HepG2 (cell line): ENCODE data around the gene USP34. TPM values are rescaled to one million over a fixed set of nuclear protein-coding genes. Genes with fewer than 3 reads are reported as not detected.

Experiments used
- HMGXB3 ChIP-seq: sonication (generic); formaldehyde crosslinking; IDR thresholded peaks from 2 replicates; pipeline ENCODE4 v1.4.0; 2020; ENCODE audit warnings: missing genetic modification reagents, borderline replicate concordance
- IKZF5 ChIP-seq: IDR thresholded peaks from 2 replicates; pipeline ENCODE4 v1.6.1; 2018; ENCODE audit warnings: missing genetic modification reagents, mild to moderate bottlenecking, missing compliant biosample characterization
- MED1 ChIP-seq: sonication (generic); formaldehyde crosslinking; IDR thresholded peaks from 2 replicates; pipeline ENCODE4 v1.4.0; 2020; ENCODE audit warnings: missing genetic modification reagents
- SMYD3 ChIP-seq: sonication (generic); formaldehyde crosslinking; IDR thresholded peaks from 2 replicates; pipeline ENCODE4 v1.8.1; 2023; ENCODE audit warnings: mild to moderate bottlenecking, missing genetic modification reagents
- SP5 ChIP-seq: IDR thresholded peaks from 2 replicates; pipeline ENCODE4 v1.6.1; 2016; ENCODE audit warnings: low read depth, borderline replicate concordance
- THAP11 ChIP-seq: IDR thresholded peaks from 2 replicates; pipeline ENCODE4 v1.6.1; 2016; ENCODE audit warnings: missing biosample characterization, missing genetic modification reagents
- ZBTB49 ChIP-seq: sonication (generic); formaldehyde crosslinking; IDR thresholded peaks from 2 replicates; pipeline ENCODE4 v1.4.0; 2020; ENCODE audit warnings: missing genetic modification reagents, borderline replicate concordance
- ZFP1 ChIP-seq: IDR thresholded peaks from 2 replicates; pipeline ENCODE4 v1.6.1; 2016
- ZNF101 ChIP-seq: sonication (generic); formaldehyde crosslinking; IDR thresholded peaks from 2 replicates; pipeline ENCODE4 v1.4.0; 2020; ENCODE audit warnings: mild to moderate bottlenecking, low read depth, missing genetic modification reagents, borderline replicate concordance
- polyA plus RNA-seq, 8 experiments: library from polyadenylated mRNA; depleted of rRNA in 3 of 8; stranded (reverse) in 7 of 8; unstranded in 1 of 8; fragments of >200 nt; fragmentation: Illumina TruSeq in 4 of 8; extraction: Trizol in 4 of 8; gene quantifications; 2 replicates each; pipeline versions ENCODE4 v1.2.1 to v1.2.3, GENCODE V29; 2011 to 2016; ENCODE audit warnings: low read depth in 4 of 8, missing spikeins in 1 of 8, mixed read lengths in 1 of 8; ENCODE audit not compliant: insufficient read depth in 1 of 8
- total RNA-seq, 5 experiments: library from RNA; depleted of rRNA; stranded (reverse); fragments of >200 nt; fragmentation: Illumina TruSeq; extraction: Trizol; gene quantifications; 2 replicates each; pipeline ENCODE4 v1.2.3, GENCODE V29; 2016; ENCODE audit warnings: low read depth in 1 of 5
- TF ChIP-seq, protein P1 (sequence below): sonication (generic); formaldehyde crosslinking; IDR thresholded peaks from 2 replicates; pipeline ENCODE4 v1.8.1; 2023; ENCODE audit warnings: mild to moderate bottlenecking, moderate library complexity, missing genetic modification reagents
- TF ChIP-seq, protein P2 (sequence below): sonication (generic); formaldehyde crosslinking; IDR thresholded peaks from 2 replicates; pipeline ENCODE4 v1.5.0; 2020; ENCODE audit warnings: missing genetic modification reagents, mild to moderate bottlenecking, borderline replicate concordance
- TF ChIP-seq, protein P3 (sequence below): sonication (generic); formaldehyde crosslinking; conservative IDR thresholded peaks from 2 replicates; pipeline ENCODE4 v1.8.0; 2022; ENCODE audit warnings: low read depth, missing genetic modification reagents
- TF ChIP-seq, protein P4 (sequence below): sonication (generic); formaldehyde crosslinking; IDR thresholded peaks from 2 replicates; pipeline ENCODE4 v1.8.0; 2022; ENCODE audit warnings: missing genetic modification reagents, mild to moderate bottlenecking, moderate library complexity, borderline replicate concordance

Gene USP34
- total and polyA plus RNA-seq, 2 of the 13 experiments (the other 11 are each of a cell fraction or from before 2014, with no cell fraction given): 99.2 to 100 TPM

- no peak for TF ChIP-seq HMGXB3 (CRISPR knock-in tag)
- TF ChIP-seq ZFP1 (CRISPR knock-in tag): 0 out of 2 replicates have a peak, but pooled peaks have one; percentile 6
- TF ChIP-seq, protein P1, sequence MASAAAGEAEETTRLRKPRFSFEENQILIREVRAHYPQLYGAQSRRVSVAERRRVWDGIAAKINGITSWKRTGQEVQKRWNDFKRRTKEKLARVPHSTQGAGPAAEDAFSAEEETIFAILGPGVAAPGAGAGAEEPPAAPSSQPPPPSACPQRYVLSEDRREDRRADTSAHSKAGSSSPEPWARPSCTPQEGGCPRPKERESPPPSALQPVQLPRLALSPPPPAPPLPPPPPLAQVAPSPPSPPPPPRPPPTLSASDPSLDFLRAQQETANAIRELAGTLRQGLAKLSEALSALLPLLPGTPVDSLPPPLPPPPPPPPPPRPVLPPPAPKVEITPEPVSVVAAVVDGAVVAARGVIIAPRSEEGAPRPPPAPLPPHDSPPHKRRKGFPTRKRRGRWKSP (CRISPR knock-in tag): no peak; the same call in 1 of the 2 replicates
- TF ChIP-seq ZNF101: no peak
- TF ChIP-seq THAP11: no peak; the same call in 1 of the 2 replicates
- TF ChIP-seq SMYD3 (CRISPR knock-in tag): 0 out of 2 replicates have a peak, but pooled peaks have one; percentile 48
- no peak for TF ChIP-seq ZBTB49 (CRISPR knock-in tag)
- TF ChIP-seq, protein P2, sequence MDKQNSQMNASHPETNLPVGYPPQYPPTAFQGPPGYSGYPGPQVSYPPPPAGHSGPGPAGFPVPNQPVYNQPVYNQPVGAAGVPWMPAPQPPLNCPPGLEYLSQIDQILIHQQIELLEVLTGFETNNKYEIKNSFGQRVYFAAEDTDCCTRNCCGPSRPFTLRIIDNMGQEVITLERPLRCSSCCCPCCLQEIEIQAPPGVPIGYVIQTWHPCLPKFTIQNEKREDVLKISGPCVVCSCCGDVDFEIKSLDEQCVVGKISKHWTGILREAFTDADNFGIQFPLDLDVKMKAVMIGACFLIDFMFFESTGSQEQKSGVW (CRISPR knock-in tag): no peak
- TF ChIP-seq, protein P3, sequence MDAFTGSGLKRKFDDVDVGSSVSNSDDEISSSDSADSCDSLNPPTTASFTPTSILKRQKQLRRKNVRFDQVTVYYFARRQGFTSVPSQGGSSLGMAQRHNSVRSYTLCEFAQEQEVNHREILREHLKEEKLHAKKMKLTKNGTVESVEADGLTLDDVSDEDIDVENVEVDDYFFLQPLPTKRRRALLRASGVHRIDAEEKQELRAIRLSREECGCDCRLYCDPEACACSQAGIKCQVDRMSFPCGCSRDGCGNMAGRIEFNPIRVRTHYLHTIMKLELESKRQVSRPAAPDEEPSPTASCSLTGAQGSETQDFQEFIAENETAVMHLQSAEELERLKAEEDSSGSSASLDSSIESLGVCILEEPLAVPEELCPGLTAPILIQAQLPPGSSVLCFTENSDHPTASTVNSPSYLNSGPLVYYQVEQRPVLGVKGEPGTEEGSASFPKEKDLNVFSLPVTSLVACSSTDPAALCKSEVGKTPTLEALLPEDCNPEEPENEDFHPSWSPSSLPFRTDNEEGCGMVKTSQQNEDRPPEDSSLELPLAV: no peak
- TF ChIP-seq, protein P4, sequence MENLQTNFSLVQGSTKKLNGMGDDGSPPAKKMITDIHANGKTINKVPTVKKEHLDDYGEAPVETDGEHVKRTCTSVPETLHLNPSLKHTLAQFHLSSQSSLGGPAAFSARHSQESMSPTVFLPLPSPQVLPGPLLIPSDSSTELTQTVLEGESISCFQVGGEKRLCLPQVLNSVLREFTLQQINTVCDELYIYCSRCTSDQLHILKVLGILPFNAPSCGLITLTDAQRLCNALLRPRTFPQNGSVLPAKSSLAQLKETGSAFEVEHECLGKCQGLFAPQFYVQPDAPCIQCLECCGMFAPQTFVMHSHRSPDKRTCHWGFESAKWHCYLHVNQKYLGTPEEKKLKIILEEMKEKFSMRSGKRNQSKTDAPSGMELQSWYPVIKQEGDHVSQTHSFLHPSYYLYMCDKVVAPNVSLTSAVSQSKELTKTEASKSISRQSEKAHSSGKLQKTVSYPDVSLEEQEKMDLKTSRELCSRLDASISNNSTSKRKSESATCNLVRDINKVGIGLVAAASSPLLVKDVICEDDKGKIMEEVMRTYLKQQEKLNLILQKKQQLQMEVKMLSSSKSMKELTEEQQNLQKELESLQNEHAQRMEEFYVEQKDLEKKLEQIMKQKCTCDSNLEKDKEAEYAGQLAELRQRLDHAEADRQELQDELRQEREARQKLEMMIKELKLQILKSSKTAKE: no peak
- no peak for TF ChIP-seq IKZF5 (CRISPR knock-in tag)
- TF ChIP-seq MED1: no peak; the same call in 1 of the 2 replicates
- no peak for TF ChIP-seq SP5
These were observed 1.3 kb upstream of the USP34 start (continued) for GRCh38 chr2:61471905-61472805.
